Measurements from ENCODE around the gene COL26A1. TPM values are rescaled to one million over a fixed set of nuclear protein-coding genes. Genes with fewer than 3 reads are reported as not detected.
"Not testable (repeated sequence)": the region's sequence is repeated elsewhere in the genome, so short reads cannot be mapped to it uniquely, and the experiment has no call there.

COL26A1 gene
- total RNA-seq, 3 donors from 2014 or later (not counting 1 experiment from before 2014, with no cell fraction given), result 0.16 TPM; not detected in 2

DNA sequence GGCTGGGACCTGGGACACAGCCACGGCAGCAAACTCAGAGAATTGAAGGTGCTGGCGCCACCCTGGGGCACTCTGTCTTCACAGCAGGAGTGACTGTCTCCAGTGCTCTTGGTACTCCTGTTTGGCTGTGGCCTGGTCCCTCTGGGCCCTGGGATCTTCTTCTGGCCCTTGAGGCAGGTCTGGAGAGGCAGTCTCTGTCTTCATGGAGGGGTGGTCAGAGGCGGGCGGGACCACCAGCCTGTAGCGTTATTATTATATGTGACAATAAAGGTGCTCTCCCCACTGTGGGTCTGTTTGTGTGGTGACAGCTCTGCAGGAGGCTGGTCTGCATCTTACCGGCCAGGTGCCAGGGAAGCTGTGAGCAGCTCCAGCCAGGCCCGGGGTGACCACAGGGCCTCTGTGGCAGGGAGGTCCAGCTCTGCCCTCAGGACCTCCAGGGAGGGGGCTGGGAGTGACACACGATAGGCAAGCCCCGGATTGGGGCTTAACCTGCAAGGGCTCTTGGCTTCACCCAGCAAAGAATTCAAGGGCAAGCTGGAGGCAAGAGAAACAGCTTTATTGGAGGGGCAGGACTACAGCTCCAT, 196.2 kb downstream of the COL26A1 start:
- TF ChIP-seq, protein P1, sequence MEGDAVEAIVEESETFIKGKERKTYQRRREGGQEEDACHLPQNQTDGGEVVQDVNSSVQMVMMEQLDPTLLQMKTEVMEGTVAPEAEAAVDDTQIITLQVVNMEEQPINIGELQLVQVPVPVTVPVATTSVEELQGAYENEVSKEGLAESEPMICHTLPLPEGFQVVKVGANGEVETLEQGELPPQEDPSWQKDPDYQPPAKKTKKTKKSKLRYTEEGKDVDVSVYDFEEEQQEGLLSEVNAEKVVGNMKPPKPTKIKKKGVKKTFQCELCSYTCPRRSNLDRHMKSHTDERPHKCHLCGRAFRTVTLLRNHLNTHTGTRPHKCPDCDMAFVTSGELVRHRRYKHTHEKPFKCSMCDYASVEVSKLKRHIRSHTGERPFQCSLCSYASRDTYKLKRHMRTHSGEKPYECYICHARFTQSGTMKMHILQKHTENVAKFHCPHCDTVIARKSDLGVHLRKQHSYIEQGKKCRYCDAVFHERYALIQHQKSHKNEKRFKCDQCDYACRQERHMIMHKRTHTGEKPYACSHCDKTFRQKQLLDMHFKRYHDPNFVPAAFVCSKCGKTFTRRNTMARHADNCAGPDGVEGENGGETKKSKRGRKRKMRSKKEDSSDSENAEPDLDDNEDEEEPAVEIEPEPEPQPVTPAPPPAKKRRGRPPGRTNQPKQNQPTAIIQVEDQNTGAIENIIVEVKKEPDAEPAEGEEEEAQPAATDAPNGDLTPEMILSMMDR (IDR thresholded peaks at IDR 0.05), result no peak
- Mint-ChIP-seq H3K27ac (no peak overlapping the region), H3K4me3 (no peak overlapping the region), H3K27me3 (ENCODE audit: low read depth in 2 of 2) (peaks cover 0 to 4% of the 10 kb centered on the region in 2 donors), H3K9me3 (no peaks in the 10 kb centered on the region), H3K4me1 (no peaks in the 10 kb centered on the region), H3K36me3 (no peaks in the 10 kb centered on the region)
- H3K36me3 ChIP-seq (ENCODE audit: control insufficient read depth, insufficient read depth, low read length), result no peaks in the 10 kb centered on the region
- H3K27me3 ChIP-seq (ENCODE audit: control insufficient read depth, insufficient read depth, low read length), result no peaks in the 10 kb centered on the region
- no peaks in the 10 kb centered on the region for H3K4me1 ChIP-seq (ENCODE audit: control insufficient read depth, insufficient read depth, low read length)
- 72% methylated on average over 9 of the region's 9 CpGs for WGBS (ENCODE audit: insufficient coverage)
- no peak overlapping the region for H3K4me3 ChIP-seq (ENCODE audit: low read length)
- no peak for DNase-seq
- no peak for ATAC-seq
- H3K27ac ChIP-seq (ENCODE audit: low read length), result no peak overlapping the region
- H3K9me3 ChIP-seq (ENCODE audit: control insufficient read depth, insufficient read depth, low read length), result no peaks in the 10 kb centered on the region
- intact Hi-C loops (cut with micrococcal nuclease), result no loop called here

- no peaks in the 10 kb centered on the region for H3K36me3 Mint-ChIP-seq
- no peak overlapping the region for H3K4me3 ChIP-seq (ENCODE audit: low read length)
- no peaks in the 10 kb centered on the region for H3K27me3 ChIP-seq (ENCODE audit: control insufficient read depth, insufficient read depth, low read length)
- H3K4me1 ChIP-seq (ENCODE audit: control insufficient read depth, insufficient read depth, low read length), result no peaks in the 10 kb centered on the region
- peaks cover 4 to 6% of the 10 kb centered on the region in 2 donors for H3K4me1 Mint-ChIP-seq
- ATAC-seq, result no peak
- H3K27ac Mint-ChIP-seq, result no peak overlapping the region
- peaks cover 0 to 7% of the 10 kb centered on the region in 2 donors for H3K27me3 Mint-ChIP-seq (ENCODE audit: low read depth in 2 of 2)
- H3K9me3 ChIP-seq (ENCODE audit: control insufficient read depth, insufficient read depth, low read length), result no peaks in the 10 kb centered on the region
- TF ChIP-seq, protein P1 (IDR thresholded peaks at IDR 0.05), result no peak
- no peak for DNase-seq
- 100% methylated on average over 1 of the region's 1 CpG for WGBS (ENCODE audit: insufficient coverage)
- intact Hi-C loops (cut with micrococcal nuclease), result no loop called here
- no peak overlapping the region for H3K4me3 Mint-ChIP-seq
- no peaks in the 10 kb centered on the region for H3K9me3 Mint-ChIP-seq
- no peaks in the 10 kb centered on the region for H3K36me3 ChIP-seq (ENCODE audit: control insufficient read depth, insufficient read depth, low read length)
- H3K27ac ChIP-seq (ENCODE audit: low read length), result no peak overlapping the region
Observed at GRCh38 chr7:101559586-101559985, 196.9 kb downstream of the COL26A1 start.

GRCh38 chr7:101560021-101560420, 197.3 kb downstream of the COL26A1 start:
- H3K27ac ChIP-seq (ENCODE audit: low read length); H3K36me3 ChIP-seq (ENCODE audit: control insufficient read depth, insufficient read depth, low read length); intact Hi-C loops (cut with micrococcal nuclease); H3K4me3 ChIP-seq (ENCODE audit: low read length); H3K4me1 ChIP-seq (ENCODE audit: control insufficient read depth, insufficient read depth, low read length); H3K9me3 ChIP-seq (ENCODE audit: control insufficient read depth, insufficient read depth, low read length); H3K9me3 Mint-ChIP-seq; H3K4me1 Mint-ChIP-seq; DNase-seq; H3K27me3 Mint-ChIP-seq (ENCODE audit: low read depth in 2 of 2); H3K27ac Mint-ChIP-seq; H3K4me3 Mint-ChIP-seq; H3K36me3 Mint-ChIP-seq; H3K27me3 ChIP-seq (ENCODE audit: control insufficient read depth, insufficient read depth, low read length); ATAC-seq: not testable (repeated sequence)
- WGBS (ENCODE audit: insufficient coverage), result 79% methylated on average over 3 of the region's 3 CpGs

DNA sequence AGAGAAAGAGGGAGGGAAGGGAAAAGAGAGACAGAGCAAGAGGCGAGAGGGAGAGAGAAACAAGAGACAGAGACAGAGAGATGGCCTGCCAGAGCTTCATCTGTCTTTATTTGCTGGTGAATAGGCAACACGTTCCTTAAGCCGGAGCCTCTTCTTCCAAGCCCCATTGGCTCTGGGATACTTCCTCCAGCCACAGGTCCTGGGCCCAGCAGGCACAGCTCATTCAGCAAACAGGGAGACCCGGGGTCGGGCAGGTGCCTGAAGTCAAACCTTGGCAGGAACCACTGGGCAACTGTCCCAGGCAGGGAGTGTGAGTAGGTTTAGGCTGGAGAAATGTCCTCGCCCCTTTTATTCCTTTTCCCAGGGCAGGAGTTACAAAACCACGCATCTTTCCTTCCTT, 198.2 kb downstream of the COL26A1 start:
- intact Hi-C loops (cut with micrococcal nuclease), result no loop called here
- Mint-ChIP-seq H3K27me3 (ENCODE audit: low read depth in 2 of 2) (peaks cover 0 to 7% of the 10 kb centered on the region in 2 donors), H3K4me1 (peaks cover 4 to 6% of the 10 kb centered on the region in 2 donors), H3K9me3 (no peaks in the 10 kb centered on the region), H3K27ac (no peak overlapping the region), H3K4me3 (no peak overlapping the region), H3K36me3 (no peaks in the 10 kb centered on the region)
- H3K9me3 ChIP-seq (ENCODE audit: control insufficient read depth, insufficient read depth, low read length), result no peaks in the 10 kb centered on the region
- no peak overlapping the region for H3K27ac ChIP-seq (ENCODE audit: low read length)
- no peaks in the 10 kb centered on the region for H3K27me3 ChIP-seq (ENCODE audit: control insufficient read depth, insufficient read depth, low read length)
- TF ChIP-seq, protein P1 (IDR thresholded peaks at IDR 0.05), result no peak
- no peak for DNase-seq
- ATAC-seq, result no peak
- no peaks in the 10 kb centered on the region for H3K4me1 ChIP-seq (ENCODE audit: control insufficient read depth, insufficient read depth, low read length)
- 84% methylated on average over 7 of the region's 7 CpGs for WGBS (ENCODE audit: insufficient coverage)
- H3K36me3 ChIP-seq (ENCODE audit: control insufficient read depth, insufficient read depth, low read length), result no peaks in the 10 kb centered on the region
- H3K4me3 ChIP-seq (ENCODE audit: low read length), result no peak overlapping the region

DNA sequence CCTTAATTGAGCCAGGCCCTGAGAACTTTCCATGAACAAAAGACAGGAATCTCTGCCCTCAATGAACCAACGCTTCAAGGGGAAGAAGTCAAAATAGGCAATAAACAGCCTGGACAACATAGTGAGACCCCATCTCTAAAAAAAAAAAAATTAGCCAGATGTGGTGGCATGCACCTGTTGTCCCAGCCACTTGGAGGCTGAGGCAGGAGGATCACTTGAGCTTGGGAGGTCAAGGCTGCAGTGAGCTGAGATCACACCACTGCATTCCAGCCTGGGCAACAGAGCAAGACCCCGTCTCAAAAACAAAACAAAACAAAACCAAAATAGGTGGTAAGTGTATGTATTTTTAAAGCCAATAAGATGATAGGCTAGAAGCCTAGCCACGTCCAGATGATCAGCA, 198.6 kb downstream of the COL26A1 start:
- H3K4me1 ChIP-seq (ENCODE audit: control insufficient read depth, insufficient read depth, low read length); DNase-seq; H3K27me3 ChIP-seq (ENCODE audit: control insufficient read depth, insufficient read depth, low read length); intact Hi-C loops (cut with micrococcal nuclease); H3K4me1 Mint-ChIP-seq; H3K27ac Mint-ChIP-seq; H3K9me3 ChIP-seq (ENCODE audit: control insufficient read depth, insufficient read depth, low read length); H3K36me3 ChIP-seq (ENCODE audit: control insufficient read depth, insufficient read depth, low read length); ATAC-seq; H3K4me3 Mint-ChIP-seq; H3K27ac ChIP-seq (ENCODE audit: low read length); H3K27me3 Mint-ChIP-seq (ENCODE audit: low read depth in 2 of 2); H3K4me3 ChIP-seq (ENCODE audit: low read length); H3K36me3 Mint-ChIP-seq; H3K9me3 Mint-ChIP-seq: not testable (repeated sequence)
- WGBS (ENCODE audit: insufficient coverage), result 100% methylated on average over 1 of the region's 3 CpGs
